MCF 10A (cell line): ENCODE results near the gene TNS1. TPM values are rescaled to one million over a fixed set of nuclear protein-coding genes. Genes with fewer than 3 reads are reported as not detected.

Experiments
- BruUV-seq: library from RNA; stranded (reverse); fragments of 400-500 nt; replicated peaks from 2 replicates; lab custom pipeline; 2021; lab: Mats Ljungman, UMichigan
- CTCF ChIA-PET: fragments of 300-600 bp; sonication (Branson Sonifier 250); formaldehyde crosslinking; extraction: SDS; loops from one replicate; lab custom pipeline; 2021; ENCODE audit warnings: antibody characterized with exemption, inconsistent platforms; lab: Yijun Ruan, JAX
- POLR2A ChIA-PET: fragments of 300-600, 350-650 bp; sonication (Branson Sonifier 250); formaldehyde crosslinking; extraction: SDS; loops from one replicate; lab custom pipeline; 2020; ENCODE audit warnings: antibody characterized with exemption, inconsistent platforms; lab: Yijun Ruan, JAX
- DNase-seq: peaks from one replicate; pipeline ENCODE4 v3.0.0-alpha.2; 2018; ENCODE audit not compliant: unreplicated experiment
- H3K27ac Mint-ChIP-seq: one replicate; pipeline ENCODE4 v1.8.0; 2022; ENCODE audit warnings: mild to moderate bottlenecking, low read depth, mixed read lengths; ENCODE audit not compliant: unreplicated experiment
- H3K27me3 Mint-ChIP-seq: one replicate; pipeline ENCODE4 v1.8.0; 2022; ENCODE audit warnings: mixed read lengths; ENCODE audit not compliant: insufficient read depth, unreplicated experiment
- H3K36me3 Mint-ChIP-seq: one replicate; pipeline ENCODE4 v1.8.0; 2022; ENCODE audit warnings: mild to moderate bottlenecking, moderate library complexity, mixed read lengths; ENCODE audit not compliant: insufficient read depth, unreplicated experiment
- H3K4me1 Mint-ChIP-seq: one replicate; pipeline ENCODE4 v1.8.0; 2022; ENCODE audit warnings: mixed read lengths; ENCODE audit not compliant: insufficient read depth, unreplicated experiment
- H3K4me3 Mint-ChIP-seq: one replicate; pipeline ENCODE4 v1.8.0; 2022; ENCODE audit warnings: mild to moderate bottlenecking, moderate library complexity, mixed read lengths; ENCODE audit not compliant: unreplicated experiment
- H3K9me3 Mint-ChIP-seq: one replicate; pipeline ENCODE4 v1.8.0; 2022; ENCODE audit warnings: mixed read lengths; ENCODE audit not compliant: unreplicated experiment
- intact Hi-C: fragments of 100-400 bp; cut with micrococcal nuclease; formaldehyde crosslinking; loops from 2 replicates; pipeline ENCODE4 v1.14.1; 2022
- total RNA-seq: library from RNA; stranded (reverse); gene quantifications from 2 replicates; pipeline ENCODE4 v1.2.3, GENCODE V29; 2022
- TF ChIP-seq, protein P1 (sequence below): fragments of 200-600 bp; IDR thresholded peaks from one replicate; pipeline ENCODE4 v1.8.0; 2022; ENCODE audit warnings: antibody characterized with exemption, mild to moderate bottlenecking; ENCODE audit not compliant: unreplicated experiment

Gene TNS1
- total RNA-seq, 1 experiment from 2014 or later = 3.3 TPM

DNA sequence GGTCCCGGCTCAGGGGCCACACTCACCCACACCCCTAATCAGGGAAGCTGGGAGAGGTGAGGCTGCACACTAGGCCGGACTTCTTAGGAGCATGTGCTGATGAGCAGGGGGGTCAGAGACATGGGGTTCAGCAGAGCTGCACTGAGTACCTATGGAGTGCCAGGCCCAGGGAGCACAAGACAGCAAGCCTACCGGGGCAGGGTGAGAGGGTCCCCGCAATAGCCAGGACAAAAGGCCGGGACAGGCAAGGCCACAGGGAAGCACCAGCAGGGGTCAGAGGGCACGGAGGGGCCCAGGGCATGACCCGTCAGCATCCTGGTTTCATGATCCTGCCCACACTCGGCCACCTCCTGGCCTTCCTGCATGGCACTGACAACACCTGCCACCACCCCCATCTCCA lies 73.5 kb downstream of the TNS1 start:
- ChIA-PET POLR2A (no interaction called here), CTCF (interaction anchor here (1.0 kb wide), 1 partner anchor 43 kb away, joined by 3 read pairs; no protein-coding TSS in a partner anchor)
- BruUV-seq = no TSS peak
- Mint-ChIP-seq H3K27ac (no peak overlapping the region), H3K9me3 (no peaks in the 10 kb centered on the region), H3K27me3 (no peaks in the 10 kb centered on the region), H3K36me3 (no peaks in the 10 kb centered on the region), H3K4me1 (peaks cover 24% of the 10 kb centered on the region), H3K4me3 (no peak overlapping the region)
- intact Hi-C loops = no loop called here
- TF ChIP-seq, protein P1, sequence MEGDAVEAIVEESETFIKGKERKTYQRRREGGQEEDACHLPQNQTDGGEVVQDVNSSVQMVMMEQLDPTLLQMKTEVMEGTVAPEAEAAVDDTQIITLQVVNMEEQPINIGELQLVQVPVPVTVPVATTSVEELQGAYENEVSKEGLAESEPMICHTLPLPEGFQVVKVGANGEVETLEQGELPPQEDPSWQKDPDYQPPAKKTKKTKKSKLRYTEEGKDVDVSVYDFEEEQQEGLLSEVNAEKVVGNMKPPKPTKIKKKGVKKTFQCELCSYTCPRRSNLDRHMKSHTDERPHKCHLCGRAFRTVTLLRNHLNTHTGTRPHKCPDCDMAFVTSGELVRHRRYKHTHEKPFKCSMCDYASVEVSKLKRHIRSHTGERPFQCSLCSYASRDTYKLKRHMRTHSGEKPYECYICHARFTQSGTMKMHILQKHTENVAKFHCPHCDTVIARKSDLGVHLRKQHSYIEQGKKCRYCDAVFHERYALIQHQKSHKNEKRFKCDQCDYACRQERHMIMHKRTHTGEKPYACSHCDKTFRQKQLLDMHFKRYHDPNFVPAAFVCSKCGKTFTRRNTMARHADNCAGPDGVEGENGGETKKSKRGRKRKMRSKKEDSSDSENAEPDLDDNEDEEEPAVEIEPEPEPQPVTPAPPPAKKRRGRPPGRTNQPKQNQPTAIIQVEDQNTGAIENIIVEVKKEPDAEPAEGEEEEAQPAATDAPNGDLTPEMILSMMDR = no peak
- no peak for DNase-seq

DNA sequence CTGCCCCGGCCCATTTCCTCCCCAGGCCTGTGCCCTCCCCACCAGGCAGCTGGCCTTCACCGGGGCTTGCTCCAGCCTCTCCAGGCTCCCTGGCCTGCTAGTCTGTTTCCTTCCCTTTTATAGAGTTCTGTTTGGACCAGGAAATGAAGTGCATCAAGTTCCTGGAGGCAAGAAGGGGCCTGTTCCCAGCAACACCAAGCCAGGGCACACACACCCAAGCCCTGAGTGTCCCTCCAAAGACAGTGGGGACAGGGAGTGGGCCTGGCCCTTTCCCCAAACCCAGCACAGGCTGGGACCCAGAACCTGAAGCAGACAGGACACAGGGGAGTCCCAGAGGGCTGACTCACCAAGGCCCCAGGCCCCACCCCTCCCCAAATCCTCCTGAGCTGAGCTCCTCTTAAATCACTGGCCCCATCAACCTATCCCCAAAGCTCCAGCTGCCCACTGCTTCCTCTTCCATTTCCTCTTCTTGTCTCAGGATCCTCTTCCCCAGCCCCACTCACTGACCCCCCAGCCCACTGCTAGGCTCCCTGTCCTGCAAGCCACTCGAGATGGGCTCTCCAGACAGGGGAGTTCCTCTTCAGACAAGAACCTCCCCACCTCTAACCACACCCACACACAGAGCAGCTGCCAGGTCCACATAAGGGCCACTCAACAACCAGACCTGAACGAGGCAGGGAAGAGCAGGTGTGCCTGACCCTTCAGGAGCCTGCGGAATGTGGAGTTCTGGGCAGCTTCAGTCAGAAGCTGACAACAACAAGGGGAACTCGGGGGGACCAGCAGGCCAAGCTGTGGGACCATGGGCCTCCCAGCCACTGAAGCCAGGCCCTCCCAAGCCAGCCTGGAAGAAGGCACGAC lies 74.2 kb downstream of the TNS1 start:
- H3K4me3 Mint-ChIP-seq = no peak overlapping the region
- no peak for DNase-seq
- no TSS peak for BruUV-seq
- CTCF ChIA-PET = interaction anchor here (0.6 to 1.6 kb wide), 4 partner anchors 42 to 139 kb away, joined by 3 to 5 read pairs (median 3); no protein-coding TSS in a partner anchor
- no peaks in the 10 kb centered on the region for H3K27me3 Mint-ChIP-seq
- no peaks in the 10 kb centered on the region for H3K36me3 Mint-ChIP-seq
- intact Hi-C loops = no loop called here
- TF ChIP-seq, protein P1 = no peak
- H3K27ac Mint-ChIP-seq = peak overlapping the region; percentile 59
- H3K9me3 Mint-ChIP-seq = no peaks in the 10 kb centered on the region
- POLR2A ChIA-PET = no interaction called here
- H3K4me1 Mint-ChIP-seq = peaks cover 17% of the 10 kb centered on the region

DNA sequence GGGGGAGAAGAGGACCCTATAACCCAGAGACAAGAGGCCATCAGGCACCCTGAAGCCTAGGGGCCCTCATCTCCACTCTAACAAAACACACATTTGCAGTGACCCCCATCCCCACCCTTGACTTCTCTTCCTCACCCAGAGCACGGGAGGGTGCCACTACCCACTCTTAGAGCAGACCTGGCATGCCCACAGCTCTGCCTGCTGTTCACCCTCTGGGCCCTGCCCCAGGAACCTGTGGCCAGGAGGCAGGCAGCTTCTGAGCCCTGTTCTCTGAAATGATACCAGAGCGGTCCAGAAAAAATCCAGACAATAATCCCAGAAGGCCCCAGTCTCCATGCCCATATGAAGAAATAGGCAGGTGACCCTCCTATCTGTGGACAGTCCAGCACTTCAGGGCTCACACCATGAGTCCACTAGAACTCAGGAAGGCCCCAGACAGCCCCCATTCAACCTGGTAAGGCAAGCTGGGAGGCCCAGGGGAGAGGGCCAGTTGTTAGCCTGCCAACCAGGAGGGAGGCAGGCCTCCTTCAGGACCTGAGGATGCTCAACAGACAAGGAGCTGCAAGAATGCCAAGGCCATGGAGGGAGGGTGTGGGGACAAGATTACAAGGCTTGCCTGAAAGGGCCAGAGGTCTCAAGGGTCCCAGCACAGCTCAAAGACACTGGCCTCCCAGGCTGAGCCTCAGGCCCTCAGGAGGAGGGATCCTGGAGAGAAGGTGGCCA lies 75.0 kb downstream of the TNS1 start:
- Mint-ChIP-seq H3K27ac (no peak overlapping the region), H3K4me3 (no peak overlapping the region), H3K4me1 (peaks cover 12% of the 10 kb centered on the region), H3K36me3 (no peaks in the 10 kb centered on the region), H3K27me3 (no peaks in the 10 kb centered on the region), H3K9me3 (no peaks in the 10 kb centered on the region)
- intact Hi-C loops = no loop called here
- no TSS peak for BruUV-seq
- POLR2A ChIA-PET = no interaction called here
- CTCF ChIA-PET = interaction anchor here (0.6 to 1.6 kb wide), 4 partner anchors 41 to 139 kb away, joined by 3 to 5 read pairs (median 3); no protein-coding TSS in a partner anchor
- no peak for DNase-seq
- TF ChIP-seq, protein P1 = no peak

DNA sequence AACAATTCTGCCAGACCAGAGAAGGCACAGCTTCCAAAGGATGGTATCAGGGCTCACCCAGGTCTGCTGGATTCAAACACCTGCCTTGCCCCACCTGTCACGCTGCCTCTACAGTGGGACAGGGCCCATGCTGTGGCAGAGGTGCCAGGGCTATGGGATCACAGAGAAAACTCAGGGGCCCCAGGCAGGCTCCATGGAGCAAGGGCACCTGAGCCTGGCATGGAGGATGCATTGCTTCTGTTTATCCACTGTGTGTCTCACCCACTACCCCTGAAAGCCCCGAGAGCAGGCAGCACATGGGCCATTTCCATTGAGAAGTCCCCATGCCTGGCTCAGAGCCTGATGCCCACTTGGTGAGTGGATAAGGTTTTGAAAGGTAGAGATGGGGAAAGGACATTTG lies 76.0 kb downstream of the TNS1 start:
- DNase-seq = no peak
- BruUV-seq = no TSS peak
- Mint-ChIP-seq H3K27me3 (no peaks in the 10 kb centered on the region), H3K36me3 (no peaks in the 10 kb centered on the region), H3K4me3 (no peak overlapping the region), H3K9me3 (no peaks in the 10 kb centered on the region), H3K27ac (no peak overlapping the region), H3K4me1 (peaks cover 12% of the 10 kb centered on the region)
- ChIA-PET CTCF (interaction anchor here (1.6 kb wide), 1 partner anchor 138 kb away, joined by 5 read pairs; no protein-coding TSS in a partner anchor), POLR2A (no interaction called here)
- intact Hi-C loops = no loop called here
- TF ChIP-seq, protein P1 = no peak
